Endothelial cell of umbilical vein (primary cell): ENCODE results near the gene MEI1. TPM values are rescaled to one million over a fixed set of nuclear protein-coding genes. Genes with fewer than 3 reads are reported as not detected.

Experiments used
- BruUV-seq: library from RNA; stranded (reverse); fragments of 400-500 nt; replicated peaks from 2 replicates; lab custom pipeline; 2021; lab: Mats Ljungman, UMichigan
- CTCF ChIA-PET: fragments of 300-600, 350-600 bp; sonication (Branson Sonifier 250); formaldehyde crosslinking; loops from one replicate; lab custom pipeline; 2021; ENCODE audit warnings: antibody characterized with exemption, inconsistent platforms; lab: Charles Lee
- POLR2A ChIA-PET: fragments of 300-600, 350-600 bp; sonication (Branson Sonifier 250); formaldehyde crosslinking; loops from one replicate; lab custom pipeline; 2021; ENCODE audit warnings: antibody characterized with exemption, inconsistent platforms; lab: Charles Lee
- DNase-seq: peaks from one replicate; pipeline ENCODE4 v3.0.0-alpha.2; 2011; ENCODE audit warnings: low read depth, low spot score
- FAIRE-seq: peaks from 2 replicates; lab custom pipeline; 2011; peaks lifted over from hg19 to GRCh38; lab: Jason Lieb, UNC
- H2AFZ ChIP-seq: 2 replicates; pipeline ENCODE4 v1.6.0; 2012; ENCODE audit warnings: low read depth, low read length, control low read depth, inconsistent platforms
- H3K27ac ChIP-seq: 2 replicates; pipeline ENCODE4 v1.5.1; 2011; ENCODE audit warnings: low read depth, mild to moderate bottlenecking, control low read depth, low read length, moderate library complexity; ENCODE audit not compliant: insufficient read depth
- H3K27me3 ChIP-seq, 2 experiments: 2 replicates each; pipeline versions ENCODE4 v1.6.0 to v1.6.1; 2011; ENCODE audit warnings: low read length in 2 of 2, mixed read lengths in 1 of 2; ENCODE audit not compliant: control insufficient read depth in 2 of 2, insufficient read depth in 2 of 2
- H3K36me3 ChIP-seq, 2 experiments: 2 replicates in 1 of 2; 3 replicates in 1 of 2; pipeline ENCODE4 v1.5.1; 2011; ENCODE audit warnings: low read length in 2 of 2, mild to moderate bottlenecking in 1 of 2, moderate library complexity in 1 of 2; ENCODE audit not compliant: control insufficient read depth in 2 of 2, insufficient read depth in 2 of 2; ENCODE audit errors: extremely low read depth in 1 of 2
- H3K4me1 ChIP-seq: 3 replicates; pipeline ENCODE4 v1.5.1; 2011; ENCODE audit warnings: mild to moderate bottlenecking, low read length; ENCODE audit not compliant: control insufficient read depth, insufficient read depth; ENCODE audit errors: extremely low read depth
- H3K4me2 ChIP-seq: 2 replicates; pipeline ENCODE4 v1.6.1; 2011; ENCODE audit warnings: low read length, control low read depth, mixed read lengths; ENCODE audit not compliant: insufficient read depth
- H3K4me3 ChIP-seq, 3 experiments: fragments of 200-600 bp in 1 of 3; sonication (generic), shearing (Covaris generic) in 1 of 3; replicated peaks in 1 of 3; 2 replicates each; pipeline ENCODE4 v1.5.1; 2011 to 2016; ENCODE audit warnings: control low read depth in 3 of 3, low read length in 3 of 3, mild to moderate bottlenecking in 2 of 3, inconsistent platforms in 1 of 3, low read depth in 1 of 3, moderate library complexity in 1 of 3; ENCODE audit not compliant: insufficient read depth in 1 of 3
- H3K79me2 ChIP-seq: 2 replicates; pipeline ENCODE4 v1.6.0; 2012; ENCODE audit warnings: low read length, inconsistent platforms; ENCODE audit not compliant: control insufficient read depth, insufficient read depth
- H3K9ac ChIP-seq: replicated peaks from 2 replicates; pipeline ENCODE3; 2011; ENCODE audit warnings: low read length, control low read depth; ENCODE audit not compliant: insufficient read depth; ENCODE audit errors: extremely low read depth
- H3K9me1 ChIP-seq: replicated peaks from 3 replicates; pipeline ENCODE4 v1.6.0; 2011; ENCODE audit warnings: mild to moderate bottlenecking, low read length; ENCODE audit not compliant: control insufficient read depth, insufficient read depth; ENCODE audit errors: extremely low read depth
- H3K9me3 ChIP-seq: replicated peaks from 2 replicates; pipeline ENCODE4 v1.5.1; 2012; ENCODE audit warnings: low read length, inconsistent platforms; ENCODE audit not compliant: control insufficient read depth, insufficient read depth
- H4K20me1 ChIP-seq: replicated peaks from 2 replicates; pipeline ENCODE3; 2011; ENCODE audit warnings: mild to moderate bottlenecking, low read length; ENCODE audit not compliant: control insufficient read depth, insufficient read depth; ENCODE audit errors: extremely low read depth
- EZH2 ChIP-seq: IDR thresholded peaks from 2 replicates; pipeline ENCODE4 v1.6.1; 2012; ENCODE audit warnings: borderline replicate concordance, low read depth, mild to moderate bottlenecking, moderate library complexity, low read length, inconsistent platforms; ENCODE audit not compliant: severe bottlenecking
- FOS ChIP-seq: IDR thresholded peaks from 2 replicates; pipeline ENCODE4 v1.6.1; 2011; ENCODE audit warnings: mild to moderate bottlenecking, low read length, moderate library complexity, borderline replicate concordance; ENCODE audit not compliant: insufficient read depth
- GATA2 ChIP-seq: IDR thresholded peaks from 2 replicates; pipeline ENCODE4 v1.7.0; 2011; ENCODE audit warnings: low read depth, mild to moderate bottlenecking, moderate library complexity, mixed read lengths, low read length; ENCODE audit not compliant: insufficient read length, insufficient read depth
- JUN ChIP-seq: IDR thresholded peaks from 2 replicates; pipeline ENCODE4 v1.6.1; 2011; ENCODE audit warnings: borderline replicate concordance, low read depth; ENCODE audit not compliant: insufficient read length, insufficient read depth
- MYC ChIP-seq: IDR thresholded peaks from one replicate; pipeline ENCODE4 v1.6.1; 2011; ENCODE audit warnings: mild to moderate bottlenecking, low read depth, low read length
- POLR2A ChIP-seq: IDR thresholded peaks from 2 replicates; pipeline ENCODE4 v1.6.1; 2012; ENCODE audit warnings: low read depth, mild to moderate bottlenecking, control low read depth, low read length
- POLR2AphosphoS5 ChIP-seq: IDR thresholded peaks from 2 replicates; pipeline ENCODE4 v1.6.1; 2012; ENCODE audit warnings: low read depth, mild to moderate bottlenecking, control low read depth, low read length, moderate library complexity; ENCODE audit not compliant: insufficient read depth
- dilution Hi-C: fragments of 300-500 bp; cut with MboI; formaldehyde crosslinking; loops from one replicate; pipeline ENCODE4 v1.15.0; 2019; ENCODE audit warnings: low sequenced_read_pairs; ENCODE audit not compliant: extremely low pct_ligation_motif_present
- intact Hi-C: fragments of 100-400 bp; cut with micrococcal nuclease; formaldehyde crosslinking; loops from one replicate; pipeline ENCODE4 v1.10.0; 2022
- polyA plus RNA-seq, 4 experiments: library from polyadenylated mRNA; depleted of rRNA in 3 of 4; stranded (reverse) in 3 of 4; unstranded in 1 of 4; fragments of >200 nt; gene quantifications; 2 replicates each; pipeline versions ENCODE4 v1.2.1 to v1.2.3, GENCODE V29; 2011 to 2012; ENCODE audit warnings: missing spikeins in 1 of 4
- total RNA-seq: library from RNA; stranded (reverse); gene quantifications from 2 replicates; pipeline ENCODE4 v1.2.3, GENCODE V29; 2021
- TF ChIP-seq, protein P1 (sequence below), 2 donors: IDR thresholded peaks; 1 replicate in 1 of 2; 2 replicates in 1 of 2; pipeline ENCODE4 v1.5.1; 2011; ENCODE audit warnings: low read length in 2 of 2, mild to moderate bottlenecking in 2 of 2, moderate library complexity in 2 of 2, control low read depth in 1 of 2, inconsistent platforms in 1 of 2, low read depth in 1 of 2; ENCODE audit not compliant: insufficient read depth in 1 of 2; ENCODE audit errors: extremely low read depth in 1 of 2
- TF ChIP-seq, protein P2 (sequence below): IDR thresholded peaks from 2 replicates; pipeline ENCODE4 v1.6.1; 2011; ENCODE audit not compliant: insufficient read depth, insufficient read length

MEI1 gene
- total and polyA plus RNA-seq, 2 donors (not counting 3 experiments of a cell fraction or from before 2014, with no cell fraction given) = 1.5 to 1.9 TPM

DNA sequence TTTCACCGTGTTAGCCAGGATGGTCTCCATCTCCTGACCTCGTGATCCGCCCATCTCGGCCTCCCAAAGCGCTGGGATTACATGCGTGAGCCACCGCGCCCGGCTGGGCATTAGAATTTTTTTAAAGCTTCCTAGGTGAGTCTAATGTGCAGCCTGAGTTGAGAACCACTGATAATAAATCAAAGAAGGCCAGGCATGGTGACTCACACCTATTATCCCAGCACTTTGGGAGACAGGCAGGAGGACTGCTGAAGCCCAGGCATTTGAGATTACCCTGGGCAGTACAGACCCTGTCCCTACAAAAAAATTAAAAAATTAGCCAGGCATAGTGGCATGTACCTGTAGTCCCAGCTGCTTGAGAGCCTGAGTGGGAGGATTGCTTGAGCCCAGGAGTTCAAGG lies 13.7 kb downstream of the MEI1 start:
- DNase-seq (no peak), FAIRE-seq (no peak)
- Histone ChIP-seq H3K4me3 (no peak overlapping the region), H3K4me2 (no peak overlapping the region), H4K20me1 (no peaks in the 10 kb centered on the region), H3K4me1 (no peaks in the 10 kb centered on the region), H3K36me3 (no peaks in the 10 kb centered on the region), H2AFZ (no peak overlapping the region), H3K9me3 (no peaks in the 10 kb centered on the region), H3K79me2 (no peaks in the 10 kb centered on the region), H3K9me1 (no peaks in the 10 kb centered on the region), H3K27ac (no peak overlapping the region), H3K9ac (no peak overlapping the region), H3K27me3 (peaks cover 7 to 12% of the 10 kb centered on the region in 2 experiments)
- dilution Hi-C loops = no loop called here
- no TSS peak for BruUV-seq
- ChIA-PET CTCF (interaction anchor here (1.5 to 5.0 kb wide), 3 partner anchors 16 to 50 kb away, joined by 3 to 25 read pairs (median 8); no protein-coding TSS in a partner anchor), POLR2A (interaction anchor here (0.7 kb wide), 1 partner anchor 339 kb away, joined by 3 read pairs; no protein-coding TSS in a partner anchor)
- intact Hi-C loops = no loop called here
- TF ChIP-seq MYC = no peak

DNA sequence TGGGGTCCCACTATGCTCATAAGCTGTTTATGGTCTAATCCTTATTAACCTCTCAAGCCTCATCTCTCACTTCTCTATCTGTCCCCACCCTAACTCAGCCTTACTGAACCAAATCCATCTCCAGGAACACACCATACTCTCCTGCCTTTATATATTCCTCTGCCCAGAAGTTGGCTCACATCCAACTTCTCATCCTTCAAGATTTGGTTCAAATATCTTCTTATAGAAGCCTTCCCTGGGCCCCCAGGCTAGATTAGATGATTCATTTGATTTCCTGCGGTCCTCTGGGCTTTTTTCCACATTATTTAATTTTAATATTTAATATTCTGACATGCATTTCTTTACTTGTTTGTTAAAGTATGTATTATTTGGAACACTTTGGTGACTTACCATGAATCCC lies 23.2 kb downstream of the MEI1 start:
- no peaks in the 10 kb centered on the region for H3K36me3 ChIP-seq
- H3K27ac ChIP-seq = no peak overlapping the region
- TF ChIP-seq POLR2A (no peak), GATA2 (no peak), JUN (no peak), EZH2 (no peak), MYC (no peak), POLR2AphosphoS5 (no peak), FOS (no peak)
- TF ChIP-seq, protein P1, sequence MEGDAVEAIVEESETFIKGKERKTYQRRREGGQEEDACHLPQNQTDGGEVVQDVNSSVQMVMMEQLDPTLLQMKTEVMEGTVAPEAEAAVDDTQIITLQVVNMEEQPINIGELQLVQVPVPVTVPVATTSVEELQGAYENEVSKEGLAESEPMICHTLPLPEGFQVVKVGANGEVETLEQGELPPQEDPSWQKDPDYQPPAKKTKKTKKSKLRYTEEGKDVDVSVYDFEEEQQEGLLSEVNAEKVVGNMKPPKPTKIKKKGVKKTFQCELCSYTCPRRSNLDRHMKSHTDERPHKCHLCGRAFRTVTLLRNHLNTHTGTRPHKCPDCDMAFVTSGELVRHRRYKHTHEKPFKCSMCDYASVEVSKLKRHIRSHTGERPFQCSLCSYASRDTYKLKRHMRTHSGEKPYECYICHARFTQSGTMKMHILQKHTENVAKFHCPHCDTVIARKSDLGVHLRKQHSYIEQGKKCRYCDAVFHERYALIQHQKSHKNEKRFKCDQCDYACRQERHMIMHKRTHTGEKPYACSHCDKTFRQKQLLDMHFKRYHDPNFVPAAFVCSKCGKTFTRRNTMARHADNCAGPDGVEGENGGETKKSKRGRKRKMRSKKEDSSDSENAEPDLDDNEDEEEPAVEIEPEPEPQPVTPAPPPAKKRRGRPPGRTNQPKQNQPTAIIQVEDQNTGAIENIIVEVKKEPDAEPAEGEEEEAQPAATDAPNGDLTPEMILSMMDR (IDR thresholded peaks at IDR 0.05; ENCODE audit: extremely low read depth in 1 of 2, insufficient read depth in 1 of 2, low read depth in 1 of 2, low read length in 2 of 2) = no peak
- TF ChIP-seq, protein P2, sequence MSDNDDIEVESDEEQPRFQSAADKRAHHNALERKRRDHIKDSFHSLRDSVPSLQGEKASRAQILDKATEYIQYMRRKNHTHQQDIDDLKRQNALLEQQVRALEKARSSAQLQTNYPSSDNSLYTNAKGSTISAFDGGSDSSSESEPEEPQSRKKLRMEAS = no peak
- H2AFZ ChIP-seq = no peak overlapping the region
- peaks cover 4 to 10% of the 10 kb centered on the region in 2 experiments for H3K27me3 ChIP-seq
- dilution Hi-C loops (no loop called here), intact Hi-C loops (no loop called here)
- POLR2A ChIA-PET = interaction anchor here (0.5 to 0.6 kb wide), 2 partner anchors 70 to 71 kb away, joined by 3 read pairs; no protein-coding TSS in a partner anchor
- H3K79me2 ChIP-seq = no peaks in the 10 kb centered on the region
- H3K9ac ChIP-seq = no peak overlapping the region
- H3K9me3 ChIP-seq = no peaks in the 10 kb centered on the region
- CTCF ChIA-PET = interaction anchor here (0.8 to 1.1 kb wide), 2 partner anchors 24 to 218 kb away, joined by 3 to 6 read pairs; no protein-coding TSS in a partner anchor
- FAIRE-seq (no peak), DNase-seq (no peak)
- H3K4me3 ChIP-seq = no peak overlapping the region
- H4K20me1 ChIP-seq = no peaks in the 10 kb centered on the region
- H3K9me1 ChIP-seq = no peaks in the 10 kb centered on the region
- H3K4me1 ChIP-seq = no peaks in the 10 kb centered on the region
- no TSS peak for BruUV-seq
- H3K4me2 ChIP-seq = no peak overlapping the region
